GM19023 (cell line): ENCODE data around the gene IDE.
"Not testable (repeated sequence)": the region's sequence is repeated elsewhere in the genome, so short reads cannot be mapped to it uniquely, and the experiment has no call there.

Experiments
- ATAC-seq: cut with Tn5 transposase; IDR thresholded peaks from one replicate; pipeline ENCODE4 v1.9.1; 2021; ENCODE audit warnings: mild to moderate bottlenecking, moderate library complexity; ENCODE audit not compliant: unreplicated experiment

Gene IDE

GRCh38 chr10:92492748-92493240 is 81.1 kb downstream of the IDE start:
- ATAC-seq = no peak

GRCh38 chr10:92490387-92490786 is 83.5 kb downstream of the IDE start:
- ATAC-seq = no peak

GRCh38 chr10:92486637-92487036 is 87.3 kb downstream of the IDE start:
- no peak for ATAC-seq

DNA sequence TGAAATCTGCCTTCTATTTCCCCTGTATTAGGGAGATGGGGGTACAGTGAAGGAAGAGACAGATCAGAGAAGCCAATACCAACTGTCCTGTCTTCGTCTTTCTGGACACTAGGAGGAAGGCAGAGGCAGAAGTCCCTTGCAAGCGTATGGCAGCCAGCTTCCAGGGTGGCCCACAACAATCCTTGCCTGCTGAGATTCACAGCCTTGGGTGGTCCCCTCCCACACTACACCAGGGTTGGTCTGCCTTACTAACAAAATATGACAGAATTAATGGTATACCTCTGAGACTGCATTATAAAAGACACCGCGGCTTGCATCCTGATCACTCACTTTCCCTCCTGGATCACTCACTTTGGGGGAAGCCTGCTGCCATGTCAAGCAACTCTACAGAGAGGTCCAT is 90.4 kb downstream of the IDE start:
- ATAC-seq = no peak

GRCh38 chr10:92480413-92480812 is 93.5 kb downstream of the IDE start:
- no peak for ATAC-seq

- ATAC-seq = no peak
Measured at GRCh38 chr10:92479547-92479946, 94.3 kb downstream of the IDE start.

GRCh38 chr10:92478536-92478935 is 95.4 kb downstream of the IDE start:
- ATAC-seq = no peak

DNA sequence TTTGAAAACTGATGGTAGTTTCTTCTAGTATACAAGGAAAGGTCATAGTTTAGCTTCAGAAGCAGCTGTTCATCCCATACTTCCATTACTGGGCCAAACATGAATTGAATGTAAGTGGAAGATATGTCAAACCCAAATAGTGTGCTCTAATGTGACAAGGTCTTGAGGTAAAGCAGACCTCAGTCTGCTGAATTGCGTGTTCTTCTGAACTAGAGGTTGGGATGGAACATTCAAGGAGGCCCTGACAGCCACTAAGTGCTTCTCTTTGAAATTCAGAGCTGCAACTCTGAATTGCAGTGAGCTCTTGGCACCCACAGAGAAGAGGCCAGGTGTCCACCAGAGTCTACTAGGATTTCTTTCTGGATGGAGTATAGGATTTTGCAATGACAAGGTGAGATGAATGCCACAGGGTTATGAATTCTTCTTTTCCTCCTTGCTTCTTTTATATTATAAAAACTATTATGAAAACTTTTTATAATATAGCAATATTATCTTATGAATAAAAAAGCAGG is 98.5 kb downstream of the IDE start:
- no peak for ATAC-seq

- no peak for ATAC-seq
Measured at GRCh38 chr10:92470026-92470425, 103.9 kb downstream of the IDE start.

- no peak for ATAC-seq
Measured at GRCh38 chr10:92464364-92464763, 109.5 kb downstream of the IDE start.

DNA sequence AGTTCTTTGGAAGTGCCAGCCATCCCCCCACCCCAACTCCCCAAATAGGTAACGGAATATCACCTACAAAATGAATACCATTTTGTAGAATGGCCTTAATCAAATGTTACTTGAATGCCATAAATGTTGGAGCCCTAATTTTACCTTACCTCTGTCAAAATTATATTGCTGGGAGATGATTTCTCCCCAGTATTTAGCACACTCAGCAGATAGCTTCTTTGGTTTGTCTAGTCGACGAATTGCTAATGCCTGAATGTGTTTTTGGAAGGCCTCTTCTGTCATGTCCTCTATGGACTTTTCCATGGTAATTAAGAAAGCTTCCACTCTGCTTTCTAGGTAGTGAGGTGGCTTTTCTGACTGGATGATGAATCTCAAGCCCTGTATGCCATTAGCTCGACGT is 110.3 kb downstream of the IDE start:
- no peak for ATAC-seq

GRCh38 chr10:92454955-92455354 is 118.9 kb downstream of the IDE start:
- not testable (repeated sequence) for ATAC-seq

DNA sequence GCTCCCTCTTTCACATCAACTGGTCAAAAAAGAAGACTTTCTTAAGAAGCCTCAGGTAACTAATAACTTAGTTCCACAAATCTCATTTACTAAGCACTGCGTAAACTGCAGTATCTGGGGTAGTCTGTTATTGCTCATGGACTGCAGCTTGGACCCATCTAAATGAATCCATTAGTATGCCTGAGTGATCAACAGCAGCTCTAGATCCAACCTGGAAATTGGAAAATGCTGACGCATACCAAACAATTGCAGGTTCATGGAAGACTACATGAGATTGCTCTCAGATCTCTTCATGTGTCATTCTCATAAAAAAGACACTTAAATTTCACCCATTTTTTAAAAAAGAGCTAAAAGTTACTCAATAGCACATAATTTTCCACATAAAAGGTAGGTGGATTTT is 121.6 kb downstream of the IDE start:
- no peak for ATAC-seq

- no peak for ATAC-seq
Measured at GRCh38 chr10:92451431-92451830, 122.5 kb downstream of the IDE start.

DNA sequence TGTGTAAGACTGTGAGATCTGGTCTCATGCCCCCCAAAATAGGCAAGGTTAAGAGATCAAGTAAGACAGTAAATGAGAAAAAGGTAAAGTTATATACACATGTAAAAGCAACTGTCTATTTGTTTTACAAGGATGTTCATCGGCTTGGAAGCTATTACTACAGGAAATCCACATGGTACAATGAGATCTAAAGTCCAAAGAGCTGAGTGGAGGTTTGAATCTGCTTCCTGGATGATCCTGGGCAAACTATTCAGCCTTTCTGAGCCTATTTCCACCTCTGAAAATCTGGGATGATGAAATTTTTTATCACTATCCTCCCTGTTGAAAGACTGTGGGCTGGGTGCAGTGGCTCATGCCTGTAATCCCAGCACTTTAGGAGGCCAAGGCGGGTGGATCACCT is 123.0 kb downstream of the IDE start:
- no peak for ATAC-seq

DNA sequence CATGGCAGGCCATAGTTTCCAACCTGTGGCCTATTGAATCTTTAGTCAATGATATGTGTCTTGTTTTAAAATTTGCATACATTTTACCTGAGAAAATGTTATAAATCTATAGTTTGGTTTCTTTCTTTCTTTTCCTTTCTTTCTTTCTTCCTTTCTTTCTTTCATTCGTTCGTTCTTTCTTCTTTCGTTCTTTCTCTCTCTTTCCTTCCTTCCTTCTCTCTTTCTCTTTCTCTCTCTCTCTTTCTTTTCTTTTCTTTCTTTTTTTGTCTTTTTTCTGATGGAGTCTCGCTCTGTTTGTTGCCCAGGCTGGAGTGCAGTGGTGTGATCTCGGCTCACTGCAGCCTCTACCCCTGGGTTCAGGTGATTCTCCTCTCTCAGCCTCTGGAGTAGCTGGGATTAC is 133.3 kb downstream of the IDE start:
- ATAC-seq = no peak

- no peak for ATAC-seq
Measured at GRCh38 chr10:92438220-92438619, 135.7 kb downstream of the IDE start.

GRCh38 chr10:92436611-92437010 is 137.3 kb downstream of the IDE start:
- no peak for ATAC-seq

DNA sequence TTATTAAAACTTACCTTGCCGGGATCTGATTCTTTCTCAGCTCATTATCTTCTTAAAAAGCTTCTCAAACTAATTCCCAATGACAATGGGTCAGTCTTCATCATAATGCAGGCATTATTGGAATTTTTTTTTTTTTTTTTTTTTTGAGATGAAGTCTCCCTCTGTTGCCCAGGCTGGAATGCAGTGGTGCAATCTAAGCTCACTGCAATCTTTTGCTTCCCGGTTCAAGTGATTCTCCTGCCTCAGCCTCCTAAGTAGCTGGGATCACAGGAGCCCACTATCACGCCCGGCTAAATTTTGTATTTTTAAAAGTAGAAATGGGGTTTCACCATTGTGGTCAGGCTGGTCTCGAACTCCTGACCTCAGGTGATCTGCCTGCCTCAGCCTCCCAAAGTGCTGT is 137.8 kb downstream of the IDE start:
- not testable (repeated sequence) for ATAC-seq

DNA sequence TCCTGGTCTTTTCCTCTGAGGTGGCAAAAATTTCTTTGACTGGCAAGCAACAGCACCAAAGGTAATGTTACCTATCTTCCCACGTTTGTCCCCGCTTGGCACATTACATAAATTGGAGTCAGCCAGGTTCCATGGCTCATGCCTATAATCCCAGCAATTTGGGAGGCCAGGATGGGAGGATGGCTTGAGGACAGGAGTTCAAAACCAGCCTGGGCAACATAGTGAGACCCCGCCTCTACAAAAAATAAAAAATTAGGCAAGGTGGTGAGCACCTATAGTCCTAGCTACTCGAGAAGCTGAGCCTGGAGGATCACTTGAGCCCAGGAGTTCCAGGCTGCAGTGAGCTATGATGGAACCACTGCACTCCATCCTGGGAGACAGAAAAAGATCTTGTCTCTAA is 139.5 kb downstream of the IDE start:
- no peak for ATAC-seq

DNA sequence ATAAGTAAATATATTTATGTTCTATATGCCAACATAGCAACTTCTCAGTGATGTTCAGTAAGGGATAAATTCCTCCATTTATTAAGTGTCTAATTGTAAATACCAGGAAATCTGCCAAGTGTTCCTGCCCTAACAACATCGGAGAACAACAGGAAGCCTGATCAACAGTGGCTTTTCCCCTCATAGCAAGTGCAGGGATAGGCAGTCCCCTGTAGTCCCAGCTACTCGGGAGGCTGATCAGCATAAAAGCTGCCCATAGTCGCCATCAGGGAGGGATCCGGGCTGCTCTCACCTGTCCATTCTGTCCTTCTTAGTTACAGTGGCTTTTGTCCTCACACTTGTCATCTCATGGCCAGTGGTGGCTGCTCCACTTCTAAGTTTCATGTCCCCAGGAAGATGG is 141.3 kb downstream of the IDE start:
- no peak for ATAC-seq

GRCh38 chr10:92430103-92430502 is 143.8 kb downstream of the IDE start:
- ATAC-seq = no peak

- no peak for ATAC-seq
Measured at GRCh38 chr10:92421550-92421949, 152.3 kb downstream of the IDE start.
